H9 (cell line): ENCODE measurements around the gene NARF. TPM values are rescaled to one million over a fixed set of nuclear protein-coding genes. Genes with fewer than 3 reads are reported as not detected.

Experiments used
- DNase-seq: peaks from one replicate; pipeline ENCODE4 v3.0.0-alpha.2; 2017
- H2AFZ ChIP-seq: one replicate; pipeline ENCODE4 v1.6.1; 2013; ENCODE audit warnings: mild to moderate bottlenecking, low read length, control low read depth, moderate library complexity
- H2AK5ac ChIP-seq: 2 replicates; pipeline ENCODE4 v1.6.1; 2013; ENCODE audit warnings: low read length, control low read depth, mixed read lengths; ENCODE audit not compliant: insufficient read length
- H2BK120ac ChIP-seq: one replicate; pipeline ENCODE4 v1.6.1; 2013; ENCODE audit warnings: low read depth, mild to moderate bottlenecking, low read length, control low read depth, inconsistent platforms; ENCODE audit not compliant: poor library complexity, severe bottlenecking
- H2BK12ac ChIP-seq: 2 replicates; pipeline ENCODE4 v1.6.1; 2013; ENCODE audit warnings: low read length, control low read depth, mixed read lengths, low read depth; ENCODE audit not compliant: insufficient read length
- H2BK15ac ChIP-seq: 2 replicates; pipeline ENCODE4 v1.6.1; 2013; ENCODE audit warnings: low read depth, low read length, control low read depth
- H2BK20ac ChIP-seq: one replicate; pipeline ENCODE4 v1.6.1; 2013; ENCODE audit warnings: low read depth, mild to moderate bottlenecking, low read length, control low read depth, inconsistent platforms; ENCODE audit not compliant: poor library complexity, severe bottlenecking
- H2BK5ac ChIP-seq: 2 replicates; pipeline ENCODE4 v1.6.1; 2013; ENCODE audit warnings: low read length, control low read depth, mixed read lengths; ENCODE audit not compliant: insufficient read length
- H3K14ac ChIP-seq: 2 replicates; pipeline ENCODE4 v1.6.1; 2013; ENCODE audit warnings: low read length, control low read depth; ENCODE audit not compliant: insufficient read depth
- H3K18ac ChIP-seq: 2 replicates; pipeline ENCODE4 v1.6.1; 2013; ENCODE audit warnings: low read depth, mild to moderate bottlenecking, mixed read lengths, low read length, control low read depth; ENCODE audit not compliant: insufficient read length
- H3K23ac ChIP-seq: 2 replicates; pipeline ENCODE4 v1.6.1; 2013; ENCODE audit warnings: low read length, control low read depth, mixed read lengths, low read depth; ENCODE audit not compliant: insufficient read length
- H3K23me2 ChIP-seq: 2 replicates; pipeline ENCODE4 v1.6.1; 2013; ENCODE audit warnings: low read depth, mild to moderate bottlenecking, mixed read lengths, low read length, control low read depth; ENCODE audit not compliant: insufficient read length, poor library complexity, severe bottlenecking
- H3K27ac ChIP-seq: 2 replicates; pipeline ENCODE4 v1.5.1; 2013; ENCODE audit warnings: low read length, control low read depth, mixed read lengths, low read depth; ENCODE audit not compliant: insufficient read length
- H3K27me3 ChIP-seq: 2 replicates; pipeline ENCODE4 v1.6.1; 2013; ENCODE audit warnings: low read length, control low read depth, inconsistent platforms; ENCODE audit not compliant: insufficient read depth
- H3K4ac ChIP-seq: 2 replicates; pipeline ENCODE4 v1.6.1; 2013; ENCODE audit warnings: low read depth, mild to moderate bottlenecking, control low read depth, inconsistent platforms, low read length, moderate library complexity
- H3K4me1 ChIP-seq: 2 replicates; pipeline ENCODE4 v1.6.1; 2013; ENCODE audit warnings: low read length, control low read depth, inconsistent platforms; ENCODE audit not compliant: insufficient read depth
- H3K4me2 ChIP-seq: 2 replicates; pipeline ENCODE4 v1.6.1; 2013; ENCODE audit warnings: low read length, control low read depth, mixed read lengths; ENCODE audit not compliant: insufficient read length, insufficient read depth
- H3K56ac ChIP-seq: 2 replicates; pipeline ENCODE4 v1.6.1; 2013; ENCODE audit warnings: low read depth, mild to moderate bottlenecking, mixed read lengths, low read length, control low read depth; ENCODE audit not compliant: insufficient read length
- H3K79me1 ChIP-seq: 2 replicates; pipeline ENCODE4 v1.6.1; 2013; ENCODE audit warnings: low read depth, mild to moderate bottlenecking, moderate library complexity, low read length, control low read depth, inconsistent platforms; ENCODE audit not compliant: insufficient read depth, poor library complexity, severe bottlenecking
- H3K79me2 ChIP-seq: 2 replicates; pipeline ENCODE4 v1.6.1; 2013; ENCODE audit warnings: low read length, control low read depth, inconsistent platforms; ENCODE audit not compliant: insufficient read depth
- H3K9ac ChIP-seq: 2 replicates; pipeline ENCODE4 v1.6.1; 2013; ENCODE audit warnings: low read length, control low read depth, mixed read lengths; ENCODE audit not compliant: insufficient read length; ENCODE audit errors: extremely low read depth
- H3K9me3 ChIP-seq: one replicate; pipeline ENCODE4 v1.6.1; 2013; ENCODE audit warnings: low read depth, low read length, inconsistent platforms; ENCODE audit not compliant: control insufficient read depth
- H3T11ph ChIP-seq: one replicate; pipeline ENCODE4 v1.6.1; 2013; ENCODE audit warnings: mild to moderate bottlenecking, low read length, control low read depth, inconsistent platforms
- H4K20me1 ChIP-seq: one replicate; pipeline ENCODE4 v1.6.1; 2013; ENCODE audit not compliant: control insufficient read depth, insufficient read length, insufficient read depth
- H4K5ac ChIP-seq: 2 replicates; pipeline ENCODE4 v1.6.1; 2013; ENCODE audit warnings: low read depth, mild to moderate bottlenecking, mixed read lengths, low read length, control low read depth; ENCODE audit not compliant: insufficient read length
- H4K8ac ChIP-seq: replicated peaks from 2 replicates; pipeline ENCODE4 v1.6.1; 2013; ENCODE audit warnings: low read length, control low read depth, mixed read lengths, low read depth; ENCODE audit not compliant: insufficient read length
- H4K91ac ChIP-seq: 2 replicates; pipeline ENCODE4 v1.6.1; 2013; ENCODE audit warnings: low read depth, mild to moderate bottlenecking, moderate library complexity, mixed read lengths, low read length, control low read depth; ENCODE audit not compliant: insufficient read length
- H3K27ac Mint-ChIP-seq, 3 experiments: 2 replicates in 2 of 3; 3 replicates in 1 of 3; pipeline ENCODE4 v1.8.0; 2020 to 2021; ENCODE audit warnings: mixed read lengths in 3 of 3, mild to moderate bottlenecking in 1 of 3, moderate library complexity in 1 of 3
- H3K27me3 Mint-ChIP-seq: 2 replicates; pipeline ENCODE4 v1.8.0; 2021; ENCODE audit warnings: low read depth, mild to moderate bottlenecking, moderate library complexity, mixed read lengths
- H3K36me3 Mint-ChIP-seq, 3 experiments: 2 replicates in 2 of 3; 3 replicates in 1 of 3; pipeline ENCODE4 v1.8.0; 2020 to 2021; ENCODE audit warnings: low read depth in 3 of 3, mixed read lengths in 3 of 3; ENCODE audit not compliant: insufficient read depth in 1 of 3
- H3K4me1 Mint-ChIP-seq, 2 experiments: 2 replicates each; pipeline ENCODE4 v1.8.0; 2020; ENCODE audit warnings: mixed read lengths in 2 of 2
- H3K4me3 Mint-ChIP-seq, 2 experiments: 2 replicates in 1 of 2; 3 replicates in 1 of 2; pipeline ENCODE4 v1.8.0; 2020 to 2021; ENCODE audit warnings: mild to moderate bottlenecking in 2 of 2, mixed read lengths in 2 of 2, moderate library complexity in 1 of 2
- H3K9me3 Mint-ChIP-seq, 2 experiments: 2 replicates in 1 of 2; 3 replicates in 1 of 2; pipeline ENCODE4 v1.8.0; 2020; ENCODE audit warnings: mild to moderate bottlenecking in 2 of 2, mixed read lengths in 2 of 2, moderate library complexity in 1 of 2
- CTCF ChIP-seq: fragments of 200-600 bp; sonication (generic); conservative IDR thresholded peaks from 3 replicates; pipeline ENCODE4 v1.8.0; 2021; ENCODE audit warnings: antibody characterized with exemption, mild to moderate bottlenecking
- WGBS: extraction: QIAGEN DNeasy Blood & Tissue Kit; methylation state at CpG from one replicate; pipeline ENCODE4 v1.1.7; 2013; ENCODE audit warnings: missing lambda C conversion rate, low lambda C conversion rate, mixed read lengths; ENCODE audit not compliant: insufficient read length; ENCODE audit errors: extremely low coverage; 5-methylcytosine and 5-hydroxymethylcytosine counted together
- total RNA-seq: library from RNA; stranded (reverse); gene quantifications from 2 replicates; pipeline ENCODE4 v1.2.1, GENCODE V29; 2021

NARF gene
- total RNA-seq, 1 experiment from 2014 or later, result 124 TPM

GRCh38 chr17:82465023-82465603 lies 6.6 kb downstream of the NARF start:
- no peak overlapping the region for H2BK12ac ChIP-seq
- H3K4me1 ChIP-seq, result no peaks in the 10 kb centered on the region
- no peaks in the 10 kb centered on the region for H3K27me3 ChIP-seq
- H3K14ac ChIP-seq, result no peak overlapping the region
- no peaks in the 10 kb centered on the region for H3K27me3 Mint-ChIP-seq
- no peak overlapping the region for H3K4me2 ChIP-seq
- no peaks in the 10 kb centered on the region for H3K79me2 ChIP-seq
- no peaks in the 10 kb centered on the region for H3K79me1 ChIP-seq
- H3K18ac ChIP-seq, result no peak overlapping the region
- no peak for DNase-seq
- H2BK120ac ChIP-seq, result no peak overlapping the region
- no peak for TF ChIP-seq CTCF
- no peak overlapping the region for H2AFZ ChIP-seq
- no peak overlapping the region for H2BK20ac ChIP-seq
- H3K4ac ChIP-seq, result no peak overlapping the region
- H3K27ac Mint-ChIP-seq, result no peak overlapping the region
- peaks cover 41 to 88% (median 85%) of the 10 kb centered on the region in 3 experiments for H3K36me3 Mint-ChIP-seq
- no peaks in the 10 kb centered on the region for H3K4me1 Mint-ChIP-seq
- no peak overlapping the region for H3K27ac ChIP-seq
- no peak overlapping the region for H3K56ac ChIP-seq
- no peaks in the 10 kb centered on the region for H4K20me1 ChIP-seq
- no peak overlapping the region for H2BK15ac ChIP-seq
- no peak overlapping the region for H2BK5ac ChIP-seq
- no peaks in the 10 kb centered on the region; a peak in 2 of 5 replicates for H3K9me3 Mint-ChIP-seq
- H4K8ac ChIP-seq, result no peak overlapping the region
- no peaks in the 10 kb centered on the region for H3K23me2 ChIP-seq
- no peak overlapping the region for H3K4me3 Mint-ChIP-seq
- no peak overlapping the region for H3K23ac ChIP-seq
- no peak overlapping the region for H3K9ac ChIP-seq
- H4K5ac ChIP-seq, result no peak overlapping the region
- no peak overlapping the region for H3T11ph ChIP-seq
- H2AK5ac ChIP-seq, result no peak overlapping the region
- no peak overlapping the region for H4K91ac ChIP-seq
- WGBS, result no CpG with 5 or more reads among the region's 7 CpGs
- no peaks in the 10 kb centered on the region for H3K9me3 ChIP-seq
